ENCODE data around the gene PPP1R36.

Gene PPP1R36

DNA sequence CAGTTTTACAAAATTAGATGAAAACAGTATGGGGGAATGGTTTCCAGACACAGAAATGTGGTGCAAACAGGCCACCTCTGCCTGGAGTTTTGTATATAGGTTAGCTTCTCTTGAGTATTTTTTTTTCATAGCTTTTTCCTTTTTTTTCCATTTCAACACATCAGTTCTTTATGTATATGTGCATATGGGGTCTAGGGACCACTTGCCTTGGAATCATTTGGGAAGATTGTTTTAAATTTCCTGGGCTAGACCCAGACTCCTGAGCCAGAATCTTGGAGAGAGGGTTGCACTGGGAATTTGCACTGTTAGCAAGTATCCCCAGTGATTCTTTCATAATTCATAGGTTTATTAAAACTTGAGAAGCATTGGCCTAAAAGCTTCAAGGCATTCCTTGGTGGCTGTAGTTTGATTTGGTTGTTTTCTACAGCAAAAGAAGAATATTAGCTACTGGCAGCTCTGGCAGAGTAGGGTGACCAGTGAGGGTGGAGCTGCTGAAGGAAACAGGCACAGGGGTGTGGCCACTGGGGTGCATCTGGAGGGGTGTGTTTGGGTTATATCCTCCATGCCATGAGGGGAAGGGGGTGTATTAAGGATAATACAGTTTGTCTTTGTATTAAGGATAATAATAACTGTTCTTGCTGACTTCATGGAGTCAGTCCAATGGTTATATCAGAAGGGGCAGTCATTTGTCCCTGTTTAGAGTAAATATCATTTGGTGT is 22.8 kb downstream of the PPP1R36 start:
- DNase-seq = no peak

- no peak for DNase-seq
These were observed 23.3 kb downstream of the PPP1R36 start for GRCh38 chr14:64573109-64573508.

- no peak for DNase-seq
These were observed 24.8 kb downstream of the PPP1R36 start for GRCh38 chr14:64574371-64575107.

GRCh38 chr14:64577211-64577610 is 27.4 kb downstream of the PPP1R36 start:
- DNase-seq = no peak

DNA sequence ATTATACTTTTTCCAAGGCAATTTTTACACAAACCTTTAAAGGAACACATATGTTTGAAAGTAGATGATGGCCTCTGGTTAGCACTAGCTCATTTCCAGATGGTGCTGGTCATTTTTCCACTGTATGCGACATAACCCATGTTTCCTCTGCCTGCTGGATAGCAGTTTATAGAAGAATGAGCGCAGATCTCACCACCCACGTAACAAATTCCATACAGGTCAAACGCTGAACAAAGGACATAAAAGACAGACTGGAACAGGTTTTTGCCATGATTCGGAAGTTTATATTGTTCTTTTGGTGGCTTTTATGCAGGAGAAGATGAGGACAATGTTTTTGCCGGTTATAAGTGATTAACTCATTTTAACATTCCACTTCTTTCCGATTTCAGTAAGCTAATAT is 30.7 kb downstream of the PPP1R36 start:
- no peak for DNase-seq

- no peak for DNase-seq
These were observed 31.6 kb downstream of the PPP1R36 start for GRCh38 chr14:64581363-64581762.

- no peak for DNase-seq
These were observed 32.1 kb downstream of the PPP1R36 start for GRCh38 chr14:64581817-64582216.

- DNase-seq = no peak
These were observed 34.4 kb downstream of the PPP1R36 start for GRCh38 chr14:64584190-64584589.

GRCh38 chr14:64591809-64592208 is 42.0 kb downstream of the PPP1R36 start:
- no peak for DNase-seq

- no peak for DNase-seq
These were observed 44.7 kb downstream of the PPP1R36 start for GRCh38 chr14:64594438-64594837.

- DNase-seq = no peak
These were observed 48.6 kb downstream of the PPP1R36 start for GRCh38 chr14:64598404-64598803.

GRCh38 chr14:64601571-64601970 is 51.8 kb downstream of the PPP1R36 start:
- DNase-seq = no peak

DNA sequence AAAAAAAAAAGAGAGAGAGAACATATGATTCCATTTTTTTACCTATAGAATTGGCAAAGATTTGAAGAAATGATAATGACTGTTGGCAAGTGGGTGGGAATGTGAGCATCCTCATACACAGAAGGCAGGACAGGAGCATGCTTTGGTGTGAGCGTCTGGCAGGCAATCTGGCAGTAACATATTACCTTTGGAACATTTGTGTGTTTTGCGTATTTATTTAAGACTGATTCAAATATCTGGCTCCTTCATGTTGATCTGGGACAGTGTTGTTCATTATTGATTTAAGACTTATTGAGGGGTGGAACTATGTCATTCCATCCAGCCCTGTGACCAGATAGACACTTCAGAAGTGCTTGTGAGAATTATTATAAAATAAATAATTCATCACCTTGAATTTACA is 53.1 kb downstream of the PPP1R36 start:
- DNase-seq = no peak

DNA sequence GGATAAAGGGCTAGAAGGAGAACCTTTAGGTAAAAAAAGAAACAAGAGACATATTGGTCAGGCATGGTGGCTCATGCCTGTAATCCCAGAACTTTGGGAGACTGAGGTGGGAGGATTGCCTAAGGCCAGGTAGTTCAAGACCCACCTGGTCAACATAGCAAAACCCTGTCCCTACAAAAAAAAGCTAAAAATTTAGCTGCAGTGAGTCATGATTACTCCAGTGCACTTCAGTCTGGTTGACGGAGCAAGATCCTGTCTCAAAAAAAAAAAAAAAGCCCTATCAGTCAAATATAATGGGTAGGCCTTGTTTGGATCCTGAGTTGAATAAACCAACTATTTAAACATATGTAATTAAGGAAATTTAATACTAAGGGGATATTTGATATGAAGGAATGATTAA is 54.2 kb downstream of the PPP1R36 start:
- DNase-seq = no peak

GRCh38 chr14:64604881-64605280 is 55.1 kb downstream of the PPP1R36 start:
- no peak for DNase-seq

DNA sequence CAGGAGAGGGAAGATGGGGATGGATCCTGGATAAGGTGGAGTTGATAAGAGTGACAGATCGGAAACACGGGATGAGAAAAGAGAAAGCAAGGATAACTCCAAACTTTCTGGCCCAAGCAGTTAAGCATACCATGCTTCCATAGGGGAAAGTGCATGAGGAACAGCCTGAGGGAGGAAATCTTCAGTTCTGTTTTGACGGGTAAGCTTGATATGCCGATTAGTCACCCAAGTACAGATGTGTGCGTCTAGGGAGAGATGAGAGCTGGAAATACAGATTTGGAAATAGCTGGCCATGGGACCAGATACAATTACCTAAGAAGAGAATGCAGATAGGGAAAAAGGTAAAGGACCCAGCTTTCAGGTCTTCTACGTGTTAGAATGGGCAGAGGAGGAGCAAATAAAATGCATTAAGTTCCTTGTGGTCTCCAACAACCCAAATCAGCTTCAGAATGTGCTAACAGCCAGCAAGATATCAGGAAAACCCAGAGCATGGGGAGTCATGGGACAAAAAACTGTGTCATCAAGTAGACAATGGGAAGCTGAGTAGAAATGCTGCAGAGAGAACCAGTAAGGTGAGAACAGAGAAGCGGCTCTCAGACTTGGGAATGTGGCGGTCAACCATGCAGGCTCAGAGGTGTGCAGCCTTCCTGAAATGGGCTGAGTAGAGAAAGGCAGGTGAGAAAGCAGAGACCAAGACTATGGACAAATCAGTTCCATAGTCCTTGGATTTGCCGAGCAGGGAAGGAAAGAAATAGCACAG is 56.3 kb downstream of the PPP1R36 start:
- DNase-seq = no peak

- no peak for DNase-seq
These were observed 60.4 kb downstream of the PPP1R36 start for GRCh38 chr14:64610049-64610746.

DNA sequence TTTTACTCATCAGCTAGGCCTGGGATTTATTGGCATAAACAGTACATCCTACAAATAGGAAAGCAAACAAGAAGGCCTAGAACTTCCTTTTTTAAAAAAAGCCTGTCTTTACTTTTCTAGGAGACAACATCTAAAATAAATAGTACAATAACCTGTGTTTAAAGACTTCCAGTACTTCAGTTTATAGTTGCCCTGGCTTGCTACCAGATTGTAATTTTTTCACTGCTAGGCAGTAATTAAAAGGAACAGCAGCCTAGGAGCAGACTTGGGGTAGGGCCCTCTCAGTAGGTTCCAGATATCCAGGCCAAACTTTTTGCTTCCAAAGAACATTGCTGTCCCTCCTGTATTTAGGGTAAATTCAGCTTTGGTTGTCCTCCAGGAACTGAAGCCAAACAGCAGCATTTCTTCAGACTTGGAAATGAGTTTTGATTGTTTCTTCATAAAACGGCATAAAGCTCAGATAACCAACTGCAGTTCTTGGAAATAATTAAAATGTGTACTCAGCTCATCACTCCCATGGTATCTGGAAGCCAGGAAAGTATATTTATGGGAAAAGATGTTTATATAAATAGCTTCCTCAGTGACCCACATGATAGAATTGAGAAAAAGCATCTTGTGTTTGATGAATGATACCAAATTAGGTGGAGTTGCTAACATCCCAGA is 61.7 kb downstream of the PPP1R36 start:
- no peak for DNase-seq

GRCh38 chr14:64612021-64612380 is 62.2 kb downstream of the PPP1R36 start:
- no peak for DNase-seq

DNA sequence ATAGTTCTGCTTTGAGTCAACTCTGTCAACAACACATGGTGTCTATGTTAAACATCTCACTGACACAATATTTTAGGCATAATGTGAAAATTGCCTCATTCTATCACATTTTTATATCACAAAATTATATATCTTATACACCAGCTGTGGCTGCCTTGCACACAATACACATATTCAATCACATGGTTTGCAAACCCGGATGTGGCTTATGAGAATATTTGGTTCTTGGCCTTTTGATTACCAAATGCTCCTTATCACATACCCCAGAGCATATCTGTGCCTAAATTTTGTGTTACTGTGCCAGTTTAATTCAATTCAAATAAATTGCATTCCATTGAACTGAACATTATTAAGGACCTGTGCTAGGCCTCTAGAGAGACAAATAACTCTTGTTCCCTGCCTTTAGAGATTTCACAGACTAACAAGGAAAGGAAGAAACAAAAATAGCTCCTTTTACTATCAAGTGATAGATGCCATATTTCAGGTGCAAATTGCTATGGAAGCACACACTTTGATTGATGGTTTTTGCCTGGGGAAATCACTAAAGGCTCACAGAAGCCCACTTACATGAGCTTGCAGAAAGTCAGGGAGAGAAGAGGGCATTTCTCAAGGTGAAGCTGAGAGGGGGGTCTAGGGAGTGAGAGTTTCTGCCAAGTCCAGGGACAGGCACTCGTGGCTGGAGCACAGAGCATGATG is 63.4 kb downstream of the PPP1R36 start:
- no peak for DNase-seq

DNA sequence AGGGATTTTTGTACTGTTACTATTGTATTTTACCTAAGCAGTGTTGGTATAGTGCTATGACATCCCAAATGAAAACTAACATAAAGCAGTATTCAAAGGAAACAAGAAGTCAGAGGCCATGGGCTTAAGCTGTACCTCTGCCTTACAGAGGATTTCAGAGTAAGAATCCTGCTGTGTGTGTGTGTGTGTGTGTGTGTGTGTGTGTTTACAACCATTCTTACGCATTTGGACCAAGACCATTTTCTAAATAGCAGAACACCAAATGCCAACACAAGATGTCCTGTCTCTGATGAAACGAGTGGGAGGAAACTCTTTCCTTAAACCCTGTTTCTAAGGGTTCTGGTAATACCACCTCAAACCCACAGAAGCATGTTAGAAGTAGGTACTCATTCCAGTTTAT is 64.4 kb downstream of the PPP1R36 start:
- no peak for DNase-seq

DNA sequence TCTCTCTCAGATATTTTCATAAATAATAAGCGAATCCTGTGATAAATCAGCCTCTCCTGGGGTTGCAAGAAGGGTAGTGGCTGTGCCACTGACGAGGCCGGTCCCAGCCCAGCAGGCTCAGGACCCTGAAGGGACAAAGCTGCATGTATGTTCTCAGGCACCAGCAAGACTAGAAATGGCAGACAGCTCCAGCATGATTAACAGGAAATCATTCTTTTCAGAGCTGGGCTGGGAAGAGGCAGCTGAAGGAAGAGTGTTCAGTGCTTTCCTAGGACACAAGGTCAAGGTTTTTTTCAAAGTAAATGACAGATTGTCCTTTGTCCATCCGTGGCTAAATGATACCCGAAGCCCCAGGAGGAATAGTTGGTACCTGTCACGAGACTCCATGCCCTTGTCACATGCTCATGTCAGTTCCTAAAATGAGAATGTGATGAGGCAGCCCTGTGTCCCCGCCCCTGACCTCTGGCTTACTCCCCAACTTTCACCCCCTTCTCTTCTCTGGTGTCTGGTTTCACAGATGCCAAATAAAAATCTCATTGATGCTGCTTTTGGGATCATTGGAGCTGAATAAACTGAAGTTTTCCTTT is 65.1 kb downstream of the PPP1R36 start:
- no peak for DNase-seq
